BJ (cell line): ENCODE data around the gene OR13C2. TPM values are rescaled to one million over a fixed set of nuclear protein-coding genes. Genes with fewer than 3 reads are reported as not detected.

Source experiments
- CTCF ChIA-PET: fragments of 350-600 bp; formaldehyde crosslinking; extraction: SDS; loops from one replicate; lab custom pipeline; 2021; ENCODE audit warnings: antibody characterized with exemption, inconsistent platforms; lab: Yijun Ruan, JAX
- POLR2A ChIA-PET: fragments of 300-600 bp; sonication (Branson Sonifier 250); formaldehyde crosslinking; extraction: SDS; loops from one replicate; lab custom pipeline; 2021; ENCODE audit warnings: antibody characterized with exemption; lab: Charles Lee
- DNase-seq: peaks from one replicate; pipeline ENCODE4 v3.0.0-alpha.2; 2011; ENCODE audit warnings: low read depth
- H3K27me3 ChIP-seq: 2 replicates; pipeline ENCODE4 v1.6.0; 2011; ENCODE audit warnings: low read length; ENCODE audit not compliant: control insufficient read depth, insufficient read depth
- H3K36me3 ChIP-seq: 2 replicates; pipeline ENCODE4 v1.5.1; 2011; ENCODE audit warnings: low read length; ENCODE audit not compliant: control insufficient read depth, insufficient read depth
- H3K4me3 ChIP-seq: 2 replicates; pipeline ENCODE4 v1.5.1; 2011; ENCODE audit warnings: low read depth, mild to moderate bottlenecking, control low read depth, low read length
- polyA plus RNA-seq: library from polyadenylated mRNA; depleted of rRNA; stranded (reverse); fragments of >200 nt; gene quantifications from 2 replicates; pipeline ENCODE4 v1.2.3, GENCODE V29; 2011
- TF ChIP-seq, protein P1 (sequence below): IDR thresholded peaks from 2 replicates; pipeline ENCODE4 v1.5.1; 2011; ENCODE audit warnings: low read depth, mild to moderate bottlenecking, control low read depth, inconsistent platforms, low read length, moderate library complexity; ENCODE audit not compliant: insufficient read depth

OR13C2 gene
- polyA plus RNA-seq, 1 experiment, result not detected

DNA sequence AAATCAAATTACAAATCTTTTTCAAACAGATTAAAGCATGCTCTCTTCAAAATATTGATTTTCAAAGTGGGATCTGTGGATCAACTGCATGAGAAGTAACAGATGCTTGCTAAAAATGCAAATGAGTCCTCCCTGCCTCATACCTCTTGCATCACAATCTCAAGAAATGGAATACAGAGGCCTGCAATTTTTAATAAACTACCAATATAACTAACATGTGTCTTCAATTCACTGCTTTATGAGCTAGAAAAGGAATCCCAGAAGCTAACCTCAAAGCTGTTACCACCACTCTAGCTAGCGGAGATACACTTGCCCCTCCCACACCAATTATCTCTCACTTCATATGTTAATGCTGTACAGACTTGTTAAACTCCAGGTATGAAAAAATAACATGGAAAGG, 15.8 kb downstream of the OR13C2 start:
- DNase-seq, result no peak
- CTCF ChIA-PET, result interaction anchor here (0.8 kb wide), 1 partner anchor 8 kb away, joined by 3 read pairs; no protein-coding TSS in a partner anchor

GRCh38 chr9:104586496-104587180, 18.8 kb downstream of the OR13C2 start:
- DNase-seq, result peak; percentile 41
- Histone ChIP-seq H3K27me3 (no peaks in the 10 kb centered on the region), H3K4me3 (no peak overlapping the region), H3K36me3 (no peaks in the 10 kb centered on the region)
- ChIA-PET CTCF (no interaction called here), POLR2A (no interaction called here)
- TF ChIP-seq, protein P1, sequence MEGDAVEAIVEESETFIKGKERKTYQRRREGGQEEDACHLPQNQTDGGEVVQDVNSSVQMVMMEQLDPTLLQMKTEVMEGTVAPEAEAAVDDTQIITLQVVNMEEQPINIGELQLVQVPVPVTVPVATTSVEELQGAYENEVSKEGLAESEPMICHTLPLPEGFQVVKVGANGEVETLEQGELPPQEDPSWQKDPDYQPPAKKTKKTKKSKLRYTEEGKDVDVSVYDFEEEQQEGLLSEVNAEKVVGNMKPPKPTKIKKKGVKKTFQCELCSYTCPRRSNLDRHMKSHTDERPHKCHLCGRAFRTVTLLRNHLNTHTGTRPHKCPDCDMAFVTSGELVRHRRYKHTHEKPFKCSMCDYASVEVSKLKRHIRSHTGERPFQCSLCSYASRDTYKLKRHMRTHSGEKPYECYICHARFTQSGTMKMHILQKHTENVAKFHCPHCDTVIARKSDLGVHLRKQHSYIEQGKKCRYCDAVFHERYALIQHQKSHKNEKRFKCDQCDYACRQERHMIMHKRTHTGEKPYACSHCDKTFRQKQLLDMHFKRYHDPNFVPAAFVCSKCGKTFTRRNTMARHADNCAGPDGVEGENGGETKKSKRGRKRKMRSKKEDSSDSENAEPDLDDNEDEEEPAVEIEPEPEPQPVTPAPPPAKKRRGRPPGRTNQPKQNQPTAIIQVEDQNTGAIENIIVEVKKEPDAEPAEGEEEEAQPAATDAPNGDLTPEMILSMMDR, result no peak

More for the DNA sequence above, 15.8 kb downstream of the OR13C2 start:
- POLR2A ChIA-PET, result no interaction called here
- H3K27me3 ChIP-seq, result no peaks in the 10 kb centered on the region
- H3K36me3 ChIP-seq, result no peaks in the 10 kb centered on the region
- TF ChIP-seq, protein P1, result no peak
- H3K4me3 ChIP-seq, result no peak overlapping the region

DNA sequence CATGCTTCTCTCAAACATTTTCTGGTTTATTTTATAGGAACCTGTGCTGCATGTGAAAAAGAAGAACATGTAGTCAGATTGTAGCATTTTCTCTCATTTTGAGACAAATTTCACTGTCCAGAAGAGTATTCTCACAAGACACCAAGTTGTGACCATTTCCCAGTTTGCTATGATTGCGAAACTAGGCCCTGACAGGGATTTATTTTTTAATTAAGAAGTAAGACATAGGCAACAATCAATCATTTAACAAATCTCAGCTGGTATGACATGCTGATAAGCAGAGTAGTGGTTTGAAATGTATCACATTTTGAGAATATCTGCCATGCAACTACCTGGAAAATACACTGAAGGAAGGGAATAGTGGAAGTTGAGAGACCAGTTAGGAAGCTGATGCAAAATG, 24.9 kb downstream of the OR13C2 start:
- Histone ChIP-seq H3K4me3 (no peak overlapping the region), H3K36me3 (no peaks in the 10 kb centered on the region), H3K27me3 (no peaks in the 10 kb centered on the region)
- ChIA-PET CTCF (no interaction called here), POLR2A (no interaction called here)
- DNase-seq, result no peak
- TF ChIP-seq, protein P1, result no peak

GRCh38 chr9:104577263-104577662, 28.2 kb downstream of the OR13C2 start:
- TF ChIP-seq, protein P1, result no peak
- CTCF ChIA-PET, result no interaction called here
- Histone ChIP-seq H3K27me3 (no peaks in the 10 kb centered on the region), H3K36me3 (no peaks in the 10 kb centered on the region), H3K4me3 (no peak overlapping the region)
- POLR2A ChIA-PET, result no interaction called here
- DNase-seq, result no peak

DNA sequence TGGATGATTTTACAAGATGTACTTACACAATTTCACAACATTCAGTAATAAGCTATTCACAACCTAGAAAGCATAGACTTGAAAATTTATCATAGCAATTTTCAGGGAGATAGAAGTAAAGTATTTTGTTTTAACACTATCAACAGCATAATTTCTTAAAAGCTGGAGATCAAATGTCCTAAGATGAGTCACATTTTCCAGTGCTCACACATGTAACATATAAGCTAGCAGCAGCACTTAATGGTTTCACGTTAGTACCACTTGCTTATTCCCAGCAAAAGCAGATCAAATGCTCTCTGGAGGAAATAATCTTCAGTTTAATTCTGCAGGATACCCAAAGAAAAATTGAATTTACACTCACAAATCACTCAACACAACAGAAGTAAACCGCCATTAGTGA, 30.0 kb downstream of the OR13C2 start:
- CTCF ChIA-PET, result no interaction called here
- H3K36me3 ChIP-seq, result no peaks in the 10 kb centered on the region
- POLR2A ChIA-PET, result no interaction called here
- no peaks in the 10 kb centered on the region for H3K27me3 ChIP-seq
- no peak overlapping the region for H3K4me3 ChIP-seq
- TF ChIP-seq, protein P1, result no peak
- DNase-seq, result no peak
